Loucy (cell line): ENCODE measurements around the gene KARS1.
A peak's percentile ranks its signal among the peaks of the same experiment; 100 is the strongest.

Experiments
- H2AFZ ChIP-seq: fragments of 200-600 bp; sonication (generic); 2 replicates; pipeline ENCODE4 v1.6.0; 2016; ENCODE audit warnings: antibody characterized with exemption, mild to moderate bottlenecking, low read length, moderate library complexity
- H3F3A ChIP-seq: fragments of 200-600 bp; 2 replicates; pipeline ENCODE4 v1.6.0; 2016; ENCODE audit warnings: antibody characterized with exemption, low read depth, mild to moderate bottlenecking
- H3K27me3 ChIP-seq: fragments of 200-600 bp; sonication (generic); 2 replicates; pipeline ENCODE4 v1.6.1; 2014; ENCODE audit warnings: low read length, mild to moderate bottlenecking; ENCODE audit not compliant: insufficient read depth, poor library complexity, severe bottlenecking
- H3K36me3 ChIP-seq: fragments of 200-600 bp; sonication (generic); 2 replicates; pipeline ENCODE4 v1.6.1; 2016; ENCODE audit warnings: low read length; ENCODE audit not compliant: insufficient read depth
- H3K4me1 ChIP-seq: fragments of 200-600 bp; sonication (generic); 2 replicates; pipeline ENCODE4 v1.5.1; 2014; ENCODE audit warnings: low read length, mild to moderate bottlenecking; ENCODE audit not compliant: insufficient read depth, poor library complexity, severe bottlenecking
- H3K4me2 ChIP-seq: fragments of 200-600 bp; sonication (generic); 2 replicates; pipeline ENCODE4 v1.6.0; 2014; ENCODE audit warnings: antibody characterized with exemption, low read length, low read depth, mild to moderate bottlenecking; ENCODE audit not compliant: poor library complexity, severe bottlenecking
- H3K4me3 ChIP-seq: fragments of 200-600 bp; sonication (generic); 2 replicates; pipeline ENCODE4 v1.5.1; 2014; ENCODE audit warnings: low read length, mild to moderate bottlenecking, mixed read lengths; ENCODE audit not compliant: poor library complexity, severe bottlenecking
- H3K79me2 ChIP-seq: fragments of 200-600 bp; sonication (generic); 2 replicates; pipeline ENCODE4 v1.6.1; 2014; ENCODE audit warnings: low read length; ENCODE audit not compliant: insufficient read depth
- H3K9ac ChIP-seq: fragments of 200-600 bp; sonication (generic); 2 replicates; pipeline ENCODE4 v1.6.0; 2014; ENCODE audit warnings: mild to moderate bottlenecking, low read depth, low read length, moderate library complexity; ENCODE audit not compliant: poor library complexity, severe bottlenecking
- H3K9me2 ChIP-seq: fragments of 200-600 bp; sonication (generic); replicated peaks from 2 replicates; pipeline ENCODE4 v1.6.1; 2016; ENCODE audit warnings: low read depth, low read length, mixed read lengths
- H3K9me3 ChIP-seq: fragments of 200-600 bp; sonication (generic); 2 replicates; pipeline ENCODE4 v1.6.1; 2014; ENCODE audit warnings: mild to moderate bottlenecking, antibody characterized with exemption, low read length, low read depth; ENCODE audit not compliant: insufficient read depth
- H4K20me1 ChIP-seq: fragments of 200-600 bp; sonication (generic); 2 replicates; pipeline ENCODE4 v1.6.0; 2014; ENCODE audit warnings: antibody characterized with exemption, low read length, mild to moderate bottlenecking; ENCODE audit not compliant: insufficient read depth, poor library complexity, severe bottlenecking
- CTCF ChIP-seq: fragments of 200-600 bp; sonication (generic); conservative IDR thresholded peaks from 2 replicates; pipeline ENCODE4 v1.5.1; 2014; ENCODE audit warnings: mild to moderate bottlenecking, antibody characterized with exemption, low read length
- EZH2phosphoT487 ChIP-seq: fragments of 200-600 bp; IDR thresholded peaks from 2 replicates; pipeline ENCODE4 v1.6.1; 2018; ENCODE audit warnings: antibody characterized with exemption, mild to moderate bottlenecking, moderate library complexity, borderline replicate concordance

Gene KARS1

GRCh38 chr16:75647112-75647491 is 363 bp downstream of the KARS1 start:
- peak overlapping the region; percentile 97 for H3K9ac ChIP-seq
- H3K27me3 ChIP-seq, result no peaks in the 10 kb centered on the region
- H3F3A ChIP-seq, result peaks cover 4% of the 10 kb centered on the region; the same call in 1 of the 2 replicates
- H2AFZ ChIP-seq, result peak overlapping the region; percentile 87
- peak overlapping the region; percentile 98 for H3K4me3 ChIP-seq
- peaks cover 81% of the 10 kb centered on the region for H4K20me1 ChIP-seq
- peak overlapping the region; percentile 90 for H3K4me2 ChIP-seq
- no peak for TF ChIP-seq EZH2phosphoT487
- no peak for TF ChIP-seq CTCF
- no peaks in the 10 kb centered on the region for H3K9me2 ChIP-seq
- peaks cover 95% of the 10 kb centered on the region for H3K79me2 ChIP-seq
- peaks cover 48% of the 10 kb centered on the region for H3K4me1 ChIP-seq
- no peaks in the 10 kb centered on the region for H3K36me3 ChIP-seq
- no peaks in the 10 kb centered on the region for H3K9me3 ChIP-seq

DNA sequence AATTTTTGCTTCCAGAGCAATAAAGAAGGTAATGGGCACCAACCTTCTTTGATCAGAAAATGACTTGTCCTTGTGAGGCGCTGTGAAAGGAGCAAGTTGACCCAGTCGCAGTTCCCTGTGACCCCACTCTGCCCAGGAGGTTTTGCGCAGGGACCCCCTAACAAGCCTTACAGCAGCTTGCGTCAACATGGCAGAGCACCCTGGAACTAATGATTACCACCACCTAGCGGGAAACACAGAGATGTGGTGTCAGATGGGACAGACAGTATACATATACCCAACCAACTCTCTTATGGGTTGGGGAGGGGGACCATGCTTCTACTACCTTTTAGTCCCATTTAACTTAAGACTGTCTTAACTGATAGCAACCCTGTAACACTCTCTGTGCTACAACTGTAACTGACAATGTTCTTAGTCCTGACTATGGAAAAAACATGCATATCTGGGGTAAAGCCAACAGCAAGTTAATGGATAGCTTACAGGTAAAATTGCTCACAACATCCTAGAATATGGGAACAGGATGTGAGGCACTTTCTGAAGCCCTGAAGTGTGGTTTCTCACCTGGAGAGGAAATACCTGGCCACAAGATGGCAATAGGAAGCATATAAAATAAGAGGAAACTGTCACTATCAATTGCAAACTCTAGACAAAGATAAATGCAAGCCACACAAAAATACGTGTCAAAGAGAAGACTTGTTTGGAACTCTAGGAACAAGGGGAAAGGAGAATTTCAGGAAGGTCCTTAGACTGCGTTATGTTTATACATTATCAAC is 3.0 kb downstream of the KARS1 start:
- peaks cover 32% of the 10 kb centered on the region for H3K4me1 ChIP-seq
- no peaks in the 10 kb centered on the region for H3K9me2 ChIP-seq
- no peak for TF ChIP-seq CTCF
- TF ChIP-seq EZH2phosphoT487, result no peak
- H3K4me2 ChIP-seq, result peak overlapping the region; percentile 90
- peaks cover 70% of the 10 kb centered on the region for H3K79me2 ChIP-seq
- peak overlapping the region; percentile 97 for H3K9ac ChIP-seq
- H4K20me1 ChIP-seq, result peaks cover 54% of the 10 kb centered on the region
- H3K36me3 ChIP-seq, result peaks cover 24% of the 10 kb centered on the region; the same call in 1 of the 2 replicates
- no peaks in the 10 kb centered on the region for H3K9me3 ChIP-seq
- H2AFZ ChIP-seq, result no peak overlapping the region
- H3K4me3 ChIP-seq, result peak overlapping the region; percentile 98
- peaks cover 4% of the 10 kb centered on the region; the same call in 1 of the 2 replicates for H3F3A ChIP-seq
- no peaks in the 10 kb centered on the region for H3K27me3 ChIP-seq

DNA sequence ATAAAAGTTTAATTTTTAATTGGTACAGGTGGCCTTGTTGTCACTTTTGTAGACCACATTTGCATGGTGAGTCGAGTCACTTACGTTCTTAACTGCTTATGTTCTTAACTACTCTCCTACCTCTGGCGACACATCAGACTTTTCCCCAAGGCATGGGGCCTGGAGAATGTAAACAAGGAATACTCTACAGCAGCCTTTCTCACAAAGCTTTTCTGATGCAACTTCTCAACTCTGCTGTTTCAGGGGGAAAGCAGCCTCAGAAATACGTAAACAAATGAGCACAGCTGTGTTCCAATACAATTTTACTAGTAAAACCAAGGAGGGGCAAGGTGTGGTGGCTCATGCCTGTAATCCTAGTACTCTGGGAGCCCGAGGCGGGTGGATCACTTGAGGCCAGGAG is 6.9 kb downstream of the KARS1 start:
- Histone ChIP-seq H3K27me3 (no peaks in the 10 kb centered on the region), H2AFZ (no peak overlapping the region), H3K4me2 (no peak overlapping the region), H4K20me1 (peaks cover 28% of the 10 kb centered on the region), H3K9ac (no peak overlapping the region), H3K9me3 (no peaks in the 10 kb centered on the region), H3K9me2 (no peaks in the 10 kb centered on the region), H3K4me1 (peaks cover 21% of the 10 kb centered on the region), H3F3A (no peaks in the 10 kb centered on the region), H3K4me3 (no peak overlapping the region), H3K79me2 (peaks cover 39% of the 10 kb centered on the region), H3K36me3 (peaks cover 52% of the 10 kb centered on the region; the same call in 1 of the 2 replicates)
- TF ChIP-seq CTCF (no peak), EZH2phosphoT487 (no peak)
